NB4 (cell line): ENCODE data around the gene ACTRT2.

Experiments used
- MYC ChIP-seq: IDR thresholded peaks from 2 replicates; pipeline ENCODE4 v1.6.1; 2011; ENCODE audit warnings: low read depth, low read length
- POLR2A ChIP-seq: IDR thresholded peaks from 2 replicates; pipeline ENCODE4 v1.6.1; 2011; ENCODE audit warnings: mild to moderate bottlenecking; ENCODE audit not compliant: insufficient read length; ENCODE audit errors: extremely low read depth
- TF ChIP-seq, protein P1 (sequence below): IDR thresholded peaks from one replicate; pipeline ENCODE4 v1.5.1; 2012; ENCODE audit warnings: low read depth, low read length
- TF ChIP-seq, protein P2 (sequence below): IDR thresholded peaks from 2 replicates; pipeline ENCODE4 v1.6.1; 2011; ENCODE audit warnings: low read depth, low read length

DNA sequence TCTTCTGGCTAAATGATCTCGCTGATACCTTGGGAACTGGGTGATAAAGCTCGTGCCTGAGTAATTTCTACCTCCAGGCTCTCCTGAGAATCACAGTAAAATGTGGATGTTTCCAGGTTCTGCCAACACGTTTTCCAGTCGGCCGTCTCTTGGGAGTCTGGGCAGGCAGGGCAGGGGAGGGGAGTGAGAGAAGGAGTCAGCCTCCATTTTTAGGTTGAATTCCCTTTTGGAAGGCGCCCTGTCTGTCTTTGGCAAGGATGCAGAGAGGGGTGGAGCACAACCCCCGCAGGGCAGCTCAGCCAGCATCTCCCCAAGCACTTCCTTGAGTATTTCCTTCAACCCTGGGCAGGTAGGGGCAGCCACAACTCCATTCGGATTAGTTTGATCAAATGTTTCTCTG is 15.5 kb upstream of the ACTRT2 start:
- TF ChIP-seq, protein P1, sequence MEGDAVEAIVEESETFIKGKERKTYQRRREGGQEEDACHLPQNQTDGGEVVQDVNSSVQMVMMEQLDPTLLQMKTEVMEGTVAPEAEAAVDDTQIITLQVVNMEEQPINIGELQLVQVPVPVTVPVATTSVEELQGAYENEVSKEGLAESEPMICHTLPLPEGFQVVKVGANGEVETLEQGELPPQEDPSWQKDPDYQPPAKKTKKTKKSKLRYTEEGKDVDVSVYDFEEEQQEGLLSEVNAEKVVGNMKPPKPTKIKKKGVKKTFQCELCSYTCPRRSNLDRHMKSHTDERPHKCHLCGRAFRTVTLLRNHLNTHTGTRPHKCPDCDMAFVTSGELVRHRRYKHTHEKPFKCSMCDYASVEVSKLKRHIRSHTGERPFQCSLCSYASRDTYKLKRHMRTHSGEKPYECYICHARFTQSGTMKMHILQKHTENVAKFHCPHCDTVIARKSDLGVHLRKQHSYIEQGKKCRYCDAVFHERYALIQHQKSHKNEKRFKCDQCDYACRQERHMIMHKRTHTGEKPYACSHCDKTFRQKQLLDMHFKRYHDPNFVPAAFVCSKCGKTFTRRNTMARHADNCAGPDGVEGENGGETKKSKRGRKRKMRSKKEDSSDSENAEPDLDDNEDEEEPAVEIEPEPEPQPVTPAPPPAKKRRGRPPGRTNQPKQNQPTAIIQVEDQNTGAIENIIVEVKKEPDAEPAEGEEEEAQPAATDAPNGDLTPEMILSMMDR, result no peak
- TF ChIP-seq POLR2A, result no peak
- TF ChIP-seq, protein P2, sequence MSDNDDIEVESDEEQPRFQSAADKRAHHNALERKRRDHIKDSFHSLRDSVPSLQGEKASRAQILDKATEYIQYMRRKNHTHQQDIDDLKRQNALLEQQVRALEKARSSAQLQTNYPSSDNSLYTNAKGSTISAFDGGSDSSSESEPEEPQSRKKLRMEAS, result no peak
- TF ChIP-seq MYC, result no peak
